Brain pericyte (primary cell): ENCODE measurements around the gene CDH8.

Experiments used
- DNase-seq: peaks from one replicate; pipeline ENCODE4 v3.0.0-alpha.2; 2012; ENCODE audit warnings: low read depth, low spot score

Gene CDH8

GRCh38 chr16:61654962-61655361 is 381.3 kb downstream of the CDH8 start:
- DNase-seq: no peak

- DNase-seq: no peak
Measured at GRCh38 chr16:61653544-61653943, 382.7 kb downstream of the CDH8 start.

- no peak for DNase-seq
Measured at GRCh38 chr16:61645561-61645960, 390.7 kb downstream of the CDH8 start.

GRCh38 chr16:61644736-61645135 is 391.5 kb downstream of the CDH8 start:
- no peak for DNase-seq

- no peak for DNase-seq
Measured at GRCh38 chr16:61617219-61617783, 418.9 kb downstream of the CDH8 start.

- no peak for DNase-seq
Measured at GRCh38 chr16:61616088-61616487, 420.1 kb downstream of the CDH8 start.

- no peak for DNase-seq
Measured at GRCh38 chr16:61611847-61612491, 424.3 kb downstream of the CDH8 start.

- no peak for DNase-seq
Measured at GRCh38 chr16:61606581-61606980, 429.7 kb downstream of the CDH8 start.
